NOMO-1 treated with DMSO at 0.1 percent for 48 hours (cell line): ENCODE data around the gene PDGFD.
A peak's percentile ranks its signal among the peaks of the same experiment; 100 is the strongest.

Experiments used
- DNase-seq: peaks from one replicate; lab custom pipeline; 2025; ENCODE audit not compliant: unreplicated experiment; lab: John Stamatoyannopoulos, UW

PDGFD gene

GRCh38 chr11:104146421-104146820 lies 17.5 kb downstream of the PDGFD start:
- no peak for DNase-seq

GRCh38 chr11:104145062-104145461 lies 18.9 kb downstream of the PDGFD start:
- no peak for DNase-seq

- DNase-seq, result no peak
Observed at GRCh38 chr11:104142698-104143097, 21.2 kb downstream of the PDGFD start.

GRCh38 chr11:104136861-104137260 lies 27.1 kb downstream of the PDGFD start:
- DNase-seq, result no peak

- DNase-seq, result no peak
Observed at GRCh38 chr11:104134745-104135144, 29.2 kb downstream of the PDGFD start.

GRCh38 chr11:104130161-104130560 lies 33.8 kb downstream of the PDGFD start:
- no peak for DNase-seq

GRCh38 chr11:104129145-104129544 lies 34.8 kb downstream of the PDGFD start:
- no peak for DNase-seq

- no peak for DNase-seq
Observed at GRCh38 chr11:104127828-104128227, 36.1 kb downstream of the PDGFD start.

- no peak for DNase-seq
Observed at GRCh38 chr11:104126464-104126863, 37.5 kb downstream of the PDGFD start.

- no peak for DNase-seq
Observed at GRCh38 chr11:104124979-104125378, 39.0 kb downstream of the PDGFD start.

GRCh38 chr11:104122836-104123235 lies 41.1 kb downstream of the PDGFD start:
- DNase-seq, result no peak

- no peak for DNase-seq
Observed at GRCh38 chr11:104122011-104122635, 41.8 kb downstream of the PDGFD start.

- DNase-seq, result peak; percentile 29
Observed at GRCh38 chr11:104120493-104121137, 43.3 kb downstream of the PDGFD start.

- peak; percentile 40 for DNase-seq
Observed at GRCh38 chr11:104118105-104118744, 45.7 kb downstream of the PDGFD start.

- no peak for DNase-seq
Observed at GRCh38 chr11:104113541-104113940, 50.4 kb downstream of the PDGFD start.

GRCh38 chr11:104106136-104106754 lies 57.7 kb downstream of the PDGFD start:
- DNase-seq, result no peak

GRCh38 chr11:104105155-104105554 lies 58.8 kb downstream of the PDGFD start:
- DNase-seq, result no peak

- DNase-seq, result no peak
Observed at GRCh38 chr11:104104664-104105063, 59.3 kb downstream of the PDGFD start.

GRCh38 chr11:104104201-104104600 lies 59.7 kb downstream of the PDGFD start:
- DNase-seq, result no peak

- no peak for DNase-seq
Observed at GRCh38 chr11:104098555-104098954, 65.4 kb downstream of the PDGFD start.

GRCh38 chr11:104098132-104098531 lies 65.8 kb downstream of the PDGFD start:
- no peak for DNase-seq

- DNase-seq, result no peak
Observed at GRCh38 chr11:104096900-104097299, 67.0 kb downstream of the PDGFD start.
